Measurements from ENCODE around the gene FAM13A.

Gene FAM13A

DNA sequence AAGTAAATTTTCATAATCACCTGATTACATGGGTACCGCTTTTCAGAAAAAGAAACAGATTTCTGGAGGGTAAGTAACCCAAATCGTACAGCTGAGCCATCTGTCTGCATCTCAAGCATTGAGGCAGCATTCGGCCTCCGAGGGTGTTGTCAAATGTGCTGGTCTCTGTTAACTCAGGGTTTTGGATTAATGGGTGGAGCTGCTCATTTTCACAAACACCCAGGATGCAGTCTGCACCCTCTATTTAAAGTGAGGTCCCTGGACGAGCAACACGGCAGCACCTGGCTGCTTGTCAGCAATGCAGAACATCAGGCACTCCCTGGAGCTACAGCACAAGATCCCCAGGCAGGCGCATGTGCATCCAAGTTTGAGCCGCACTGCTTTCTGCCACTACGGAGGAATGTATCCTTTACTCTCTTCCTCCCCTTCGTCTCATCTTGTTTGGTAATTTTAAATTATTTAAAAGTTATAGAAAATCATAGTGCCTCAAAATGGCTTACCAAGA is 334.7 kb downstream of the FAM13A start:
- H3K4me1 ChIP-seq (ENCODE audit: control insufficient read depth in 5 of 5, insufficient read depth in 5 of 5, low read length in 5 of 5) = peaks cover 10 to 68% (median 57%) of the 10 kb centered on the region in 5 donors
- H3K27ac ChIP-seq (ENCODE audit: low read depth, low read length) = peak overlapping the region; percentile 76
- H3K9ac ChIP-seq (ENCODE audit: low read length in 5 of 5) = no peak overlapping the region
- H3K4me3 ChIP-seq (ENCODE audit: low read depth in 1 of 5, low read length in 5 of 5) = no peak overlapping the region
- peaks cover 16 to 54% (median 35%) of the 10 kb centered on the region in 5 donors for H3K36me3 ChIP-seq (ENCODE audit: control insufficient read depth in 5 of 5, insufficient read depth in 5 of 5, low read length in 5 of 5)
- no peaks in the 10 kb centered on the region for H3K27me3 ChIP-seq (ENCODE audit: control insufficient read depth in 5 of 5, insufficient read depth in 4 of 5, low read length in 5 of 5)
- peaks cover 7 to 12% (median 10%) of the 10 kb centered on the region in 5 donors for H3K9me3 ChIP-seq (ENCODE audit: control insufficient read depth in 5 of 5, low read length in 5 of 5)

GRCh38 chr4:88720451-88721428 is 336.2 kb downstream of the FAM13A start:
- Histone ChIP-seq H3K9ac (ENCODE audit: low read length in 5 of 5) (no peak overlapping the region), H3K9me3 (ENCODE audit: control insufficient read depth in 5 of 5, low read length in 5 of 5) (peaks cover 12 to 20% (median 17%) of the 10 kb centered on the region in 5 donors), H3K4me3 (ENCODE audit: low read depth in 1 of 5, low read length in 5 of 5) (no peak overlapping the region), H3K27ac (ENCODE audit: low read depth, low read length) (peak overlapping the region; percentile 76), H3K4me1 (ENCODE audit: control insufficient read depth in 5 of 5, insufficient read depth in 5 of 5, low read length in 5 of 5) (peaks cover 10 to 53% (median 48%) of the 10 kb centered on the region in 5 donors), H3K36me3 (ENCODE audit: control insufficient read depth in 5 of 5, insufficient read depth in 5 of 5, low read length in 5 of 5) (peaks cover 15 to 48% (median 30%) of the 10 kb centered on the region in 5 donors), H3K27me3 (ENCODE audit: control insufficient read depth in 5 of 5, insufficient read depth in 4 of 5, low read length in 5 of 5) (no peaks in the 10 kb centered on the region)

GRCh38 chr4:88719381-88719780 is 337.6 kb downstream of the FAM13A start:
- H3K27me3 ChIP-seq (ENCODE audit: control insufficient read depth in 5 of 5, insufficient read depth in 4 of 5, low read length in 5 of 5) = no peaks in the 10 kb centered on the region
- no peak overlapping the region for H3K27ac ChIP-seq (ENCODE audit: low read depth, low read length)
- peaks cover 12 to 21% (median 17%) of the 10 kb centered on the region in 5 donors for H3K9me3 ChIP-seq (ENCODE audit: control insufficient read depth in 5 of 5, low read length in 5 of 5)
- H3K9ac ChIP-seq (ENCODE audit: low read length in 5 of 5) = no peak overlapping the region
- no peak overlapping the region for H3K4me3 ChIP-seq (ENCODE audit: low read depth in 1 of 5, low read length in 5 of 5)
- peaks cover 10 to 42% (median 40%) of the 10 kb centered on the region in 5 donors for H3K4me1 ChIP-seq (ENCODE audit: control insufficient read depth in 5 of 5, insufficient read depth in 5 of 5, low read length in 5 of 5)
- H3K36me3 ChIP-seq (ENCODE audit: control insufficient read depth in 5 of 5, insufficient read depth in 5 of 5, low read length in 5 of 5) = peaks cover 11 to 42% (median 23%) of the 10 kb centered on the region in 5 donors

GRCh38 chr4:88718098-88718497 is 338.9 kb downstream of the FAM13A start:
- Histone ChIP-seq H3K36me3 (ENCODE audit: control insufficient read depth in 5 of 5, insufficient read depth in 5 of 5, low read length in 5 of 5) (peaks cover 11 to 33% (median 18%) of the 10 kb centered on the region in 5 donors), H3K9me3 (ENCODE audit: control insufficient read depth in 5 of 5, low read length in 5 of 5) (peaks cover 12 to 21% (median 17%) of the 10 kb centered on the region in 5 donors), H3K27ac (ENCODE audit: low read depth, low read length) (no peak overlapping the region), H3K4me3 (ENCODE audit: low read depth in 1 of 5, low read length in 5 of 5) (peak overlapping the region in 2 of 5 donors; percentile 7 to 20), H3K4me1 (ENCODE audit: control insufficient read depth in 5 of 5, insufficient read depth in 5 of 5, low read length in 5 of 5) (peaks cover 10 to 32% (median 30%) of the 10 kb centered on the region in 5 donors), H3K9ac (ENCODE audit: low read length in 5 of 5) (no peak overlapping the region), H3K27me3 (ENCODE audit: control insufficient read depth in 5 of 5, insufficient read depth in 4 of 5, low read length in 5 of 5) (no peaks in the 10 kb centered on the region)

GRCh38 chr4:88713782-88714181 is 343.2 kb downstream of the FAM13A start:
- Histone ChIP-seq H3K4me3 (ENCODE audit: low read depth in 1 of 5, low read length in 5 of 5) (no peak overlapping the region), H3K36me3 (ENCODE audit: control insufficient read depth in 5 of 5, insufficient read depth in 5 of 5, low read length in 5 of 5) (peaks cover 19 to 33% (median 29%) of the 10 kb centered on the region in 5 donors), H3K9ac (ENCODE audit: low read length in 5 of 5) (no peak overlapping the region), H3K9me3 (ENCODE audit: control insufficient read depth in 5 of 5, low read length in 5 of 5) (peaks cover 12 to 21% (median 17%) of the 10 kb centered on the region in 5 donors), H3K27me3 (ENCODE audit: control insufficient read depth in 5 of 5, insufficient read depth in 4 of 5, low read length in 5 of 5) (no peaks in the 10 kb centered on the region), H3K27ac (ENCODE audit: low read depth, low read length) (no peak overlapping the region), H3K4me1 (ENCODE audit: control insufficient read depth in 5 of 5, insufficient read depth in 5 of 5, low read length in 5 of 5) (peaks cover 0 to 3% (median 0%) of the 10 kb centered on the region in 5 donors)

DNA sequence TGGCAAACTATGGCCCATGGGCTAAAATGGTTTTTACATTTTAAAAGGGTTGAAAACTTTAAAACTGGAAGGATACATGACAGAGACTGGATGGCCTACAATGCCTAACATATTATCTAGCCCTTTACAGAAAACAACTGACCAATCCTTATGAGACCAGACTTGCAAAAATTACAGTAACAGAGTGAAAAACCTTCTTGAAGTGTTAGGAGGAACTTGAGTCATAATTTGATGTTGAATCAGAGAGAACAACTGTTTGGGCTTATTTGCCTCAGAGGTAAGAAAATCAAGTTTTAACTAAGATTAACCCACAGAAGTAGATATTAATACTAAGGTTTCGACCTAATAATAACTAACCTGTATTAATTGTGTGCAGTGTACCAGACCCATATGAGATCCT is 347.0 kb downstream of the FAM13A start:
- no peak overlapping the region for H3K4me3 ChIP-seq (ENCODE audit: low read depth in 1 of 5, low read length in 5 of 5)

DNA sequence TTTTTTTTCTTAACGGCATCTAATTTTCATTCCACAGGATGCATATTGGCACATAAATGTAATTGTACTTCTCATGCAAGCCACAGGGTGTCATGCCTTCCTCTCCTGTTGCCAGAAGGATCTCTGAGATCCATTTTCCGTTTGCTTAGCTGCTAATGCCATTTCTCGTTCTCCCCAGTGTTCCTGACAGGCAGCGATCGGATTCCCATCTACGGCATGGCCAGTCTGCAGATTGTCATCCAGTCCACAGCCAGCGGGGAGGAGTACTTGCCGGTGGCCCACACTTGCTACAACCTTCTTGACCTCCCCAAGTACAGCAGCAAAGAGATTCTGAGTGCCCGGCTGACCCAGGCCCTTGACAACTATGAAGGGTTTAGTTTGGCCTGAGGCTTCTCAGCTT is 350.4 kb downstream of the FAM13A start:
- Histone ChIP-seq H3K4me3 (ENCODE audit: low read depth in 1 of 5, low read length in 5 of 5) (peak overlapping the region in 1 of 5 donors; percentile 1), H3K9ac (ENCODE audit: low read length in 5 of 5) (peak overlapping the region in 3 of 5 donors; percentile 2 to 16 (median 7)), H3K9me3 (ENCODE audit: control insufficient read depth in 5 of 5, low read length in 5 of 5) (no peaks in the 10 kb centered on the region), H3K27ac (ENCODE audit: low read depth, low read length) (peak overlapping the region; percentile 60), H3K4me1 (ENCODE audit: control insufficient read depth in 5 of 5, insufficient read depth in 5 of 5, low read length in 5 of 5) (peaks cover 0 to 11% (median 6%) of the 10 kb centered on the region in 5 donors), H3K27me3 (ENCODE audit: control insufficient read depth in 5 of 5, insufficient read depth in 4 of 5, low read length in 5 of 5) (no peaks in the 10 kb centered on the region), H3K36me3 (ENCODE audit: control insufficient read depth in 5 of 5, insufficient read depth in 5 of 5, low read length in 5 of 5) (peaks cover 20 to 36% (median 32%) of the 10 kb centered on the region in 5 donors)

More for the DNA sequence above, 347.0 kb downstream of the FAM13A start:
- peaks cover 0 to 11% (median 8%) of the 10 kb centered on the region in 5 donors for H3K4me1 ChIP-seq (ENCODE audit: control insufficient read depth in 5 of 5, insufficient read depth in 5 of 5, low read length in 5 of 5)
- peaks cover 0 to 2% (median 0%) of the 10 kb centered on the region in 5 donors for H3K9me3 ChIP-seq (ENCODE audit: control insufficient read depth in 5 of 5, low read length in 5 of 5)
- H3K9ac ChIP-seq (ENCODE audit: low read length in 5 of 5) = no peak overlapping the region
- no peaks in the 10 kb centered on the region for H3K27me3 ChIP-seq (ENCODE audit: control insufficient read depth in 5 of 5, insufficient read depth in 4 of 5, low read length in 5 of 5)
- no peak overlapping the region for H3K27ac ChIP-seq (ENCODE audit: low read depth, low read length)
- H3K36me3 ChIP-seq (ENCODE audit: control insufficient read depth in 5 of 5, insufficient read depth in 5 of 5, low read length in 5 of 5) = peaks cover 14 to 30% (median 26%) of the 10 kb centered on the region in 5 donors

DNA sequence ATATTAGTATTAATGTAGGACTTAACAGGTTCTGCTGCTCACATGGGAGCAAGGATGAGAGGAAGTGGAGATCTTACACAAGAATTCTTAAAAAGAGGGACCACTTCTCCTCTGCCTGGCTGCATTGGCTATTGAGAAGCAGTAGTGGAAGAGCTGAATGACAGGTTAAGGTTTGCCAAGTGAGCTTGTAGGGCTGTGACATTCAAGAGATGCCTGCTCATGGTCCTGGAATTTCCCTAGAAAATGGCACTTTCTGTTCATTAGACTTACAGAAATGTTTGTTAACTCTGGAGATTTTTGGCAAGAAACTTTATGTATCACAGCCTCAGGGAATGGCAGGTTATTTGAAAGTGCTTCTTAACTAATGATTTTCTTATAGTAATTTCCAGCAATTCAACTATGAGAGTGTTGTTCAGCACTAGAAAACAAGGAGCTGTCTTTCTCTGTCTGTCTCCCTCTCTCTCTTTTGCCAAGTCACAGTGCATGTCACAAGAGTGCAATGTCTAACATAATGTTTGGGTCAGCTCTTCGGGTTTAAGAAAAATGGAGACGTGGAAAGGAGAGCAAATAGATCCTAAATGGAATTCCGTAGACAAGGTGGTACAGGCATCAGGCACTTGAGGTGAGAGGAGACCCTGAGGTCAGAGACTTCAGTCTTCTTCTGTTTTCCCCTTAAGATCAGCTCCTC is 351.0 kb downstream of the FAM13A start:
- H3K27me3 ChIP-seq (ENCODE audit: control insufficient read depth in 5 of 5, insufficient read depth in 4 of 5, low read length in 5 of 5) = no peaks in the 10 kb centered on the region
- no peaks in the 10 kb centered on the region for H3K9me3 ChIP-seq (ENCODE audit: control insufficient read depth in 5 of 5, low read length in 5 of 5)
- no peak overlapping the region for H3K4me3 ChIP-seq (ENCODE audit: low read depth in 1 of 5, low read length in 5 of 5)
- peaks cover 18 to 34% (median 30%) of the 10 kb centered on the region in 5 donors for H3K36me3 ChIP-seq (ENCODE audit: control insufficient read depth in 5 of 5, insufficient read depth in 5 of 5, low read length in 5 of 5)
- peak overlapping the region; percentile 60 for H3K27ac ChIP-seq (ENCODE audit: low read depth, low read length)
- peaks cover 0 to 11% (median 6%) of the 10 kb centered on the region in 5 donors for H3K4me1 ChIP-seq (ENCODE audit: control insufficient read depth in 5 of 5, insufficient read depth in 5 of 5, low read length in 5 of 5)
- peak overlapping the region in 1 of 5 donors; percentile 53 for H3K9ac ChIP-seq (ENCODE audit: low read length in 5 of 5)

DNA sequence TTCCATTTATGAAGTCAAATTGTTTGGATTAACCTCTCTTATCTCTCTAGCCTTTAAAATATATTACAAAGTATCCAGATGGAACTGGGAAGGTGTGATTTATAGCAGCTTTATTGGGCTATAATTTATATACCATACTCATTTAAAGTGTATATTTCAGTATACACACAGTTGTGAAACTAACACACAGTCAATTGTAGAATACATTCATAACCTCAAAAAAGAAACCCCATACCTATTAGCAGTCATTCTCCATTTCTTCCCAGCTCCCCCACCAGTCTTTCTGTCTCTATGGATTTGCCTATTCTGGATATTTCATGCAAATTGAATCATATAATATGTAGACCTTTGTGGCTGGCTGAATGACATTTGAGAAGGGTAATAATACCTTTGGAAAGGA is 351.8 kb downstream of the FAM13A start:
- no peaks in the 10 kb centered on the region for H3K27me3 ChIP-seq (ENCODE audit: control insufficient read depth in 5 of 5, insufficient read depth in 4 of 5, low read length in 5 of 5)
- H3K4me3 ChIP-seq (ENCODE audit: low read depth in 1 of 5, low read length in 5 of 5) = no peak overlapping the region
- H3K9ac ChIP-seq (ENCODE audit: low read length in 5 of 5) = no peak overlapping the region
- H3K4me1 ChIP-seq (ENCODE audit: control insufficient read depth in 5 of 5, insufficient read depth in 5 of 5, low read length in 5 of 5) = peaks cover 0 to 11% (median 6%) of the 10 kb centered on the region in 5 donors
- no peaks in the 10 kb centered on the region for H3K9me3 ChIP-seq (ENCODE audit: control insufficient read depth in 5 of 5, low read length in 5 of 5)
- peaks cover 11 to 26% (median 25%) of the 10 kb centered on the region in 5 donors for H3K36me3 ChIP-seq (ENCODE audit: control insufficient read depth in 5 of 5, insufficient read depth in 5 of 5, low read length in 5 of 5)
- H3K27ac ChIP-seq (ENCODE audit: low read depth, low read length) = no peak overlapping the region
